Fibroblast of villous mesenchyme (primary cell): ENCODE results near the gene ZFYVE1. TPM values are rescaled to one million over a fixed set of nuclear protein-coding genes. Genes with fewer than 3 reads are reported as not detected.

Experiments used
- DNase-seq: peaks from one replicate; pipeline ENCODE4 v3.0.0-alpha.2; 2010; ENCODE audit warnings: low read depth
- H3K4me3 ChIP-seq: 2 replicates; pipeline ENCODE4 v1.5.1; 2011; ENCODE audit warnings: low read depth, mild to moderate bottlenecking, low read length
- total RNA-seq: library from RNA; depleted of rRNA; stranded (reverse); fragments of >200 nt; gene quantifications from 2 replicates; pipeline ENCODE4 v1.2.3, GENCODE V29; 2012
- TF ChIP-seq, protein P1 (sequence below): IDR thresholded peaks from 2 replicates; pipeline ENCODE4 v1.5.1; 2012; ENCODE audit warnings: low read depth, mild to moderate bottlenecking, low read length; ENCODE audit not compliant: insufficient read depth

The ZFYVE1 gene
- total RNA-seq, 1 donor, result 21.6 TPM

DNA sequence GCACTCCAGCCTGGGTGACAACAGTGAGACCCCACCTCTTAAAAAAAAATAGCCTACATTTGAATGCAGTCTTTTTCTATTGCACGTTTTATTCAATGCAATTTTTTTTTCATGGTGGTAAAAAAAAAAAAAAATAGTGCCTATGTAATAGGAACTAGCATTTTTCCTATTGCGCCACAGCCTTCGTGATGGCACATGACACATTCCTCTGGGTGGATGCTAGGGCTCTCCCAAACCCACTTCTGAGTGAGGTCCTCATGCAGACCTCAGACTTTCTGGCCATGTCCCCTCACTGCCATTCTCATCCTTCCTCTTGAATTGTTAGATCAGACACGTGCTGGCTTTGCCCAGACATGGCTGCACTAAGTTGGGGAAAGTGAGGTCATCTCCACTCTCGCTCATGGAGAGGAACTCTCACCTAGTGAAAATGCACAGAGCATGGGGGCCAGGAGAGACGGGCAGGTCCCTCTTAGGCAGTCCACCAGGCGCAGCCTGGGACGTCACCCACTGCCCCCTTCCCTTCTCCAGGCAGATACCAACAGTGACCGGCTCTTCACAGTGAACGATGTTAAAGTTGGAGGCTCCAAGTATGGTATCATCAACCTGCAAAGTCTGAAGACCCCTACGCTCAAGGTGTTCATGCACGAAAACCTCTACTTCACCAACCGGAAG, 81.4 kb downstream of the ZFYVE1 start:
- DNase-seq, result no peak
- TF ChIP-seq, protein P1, sequence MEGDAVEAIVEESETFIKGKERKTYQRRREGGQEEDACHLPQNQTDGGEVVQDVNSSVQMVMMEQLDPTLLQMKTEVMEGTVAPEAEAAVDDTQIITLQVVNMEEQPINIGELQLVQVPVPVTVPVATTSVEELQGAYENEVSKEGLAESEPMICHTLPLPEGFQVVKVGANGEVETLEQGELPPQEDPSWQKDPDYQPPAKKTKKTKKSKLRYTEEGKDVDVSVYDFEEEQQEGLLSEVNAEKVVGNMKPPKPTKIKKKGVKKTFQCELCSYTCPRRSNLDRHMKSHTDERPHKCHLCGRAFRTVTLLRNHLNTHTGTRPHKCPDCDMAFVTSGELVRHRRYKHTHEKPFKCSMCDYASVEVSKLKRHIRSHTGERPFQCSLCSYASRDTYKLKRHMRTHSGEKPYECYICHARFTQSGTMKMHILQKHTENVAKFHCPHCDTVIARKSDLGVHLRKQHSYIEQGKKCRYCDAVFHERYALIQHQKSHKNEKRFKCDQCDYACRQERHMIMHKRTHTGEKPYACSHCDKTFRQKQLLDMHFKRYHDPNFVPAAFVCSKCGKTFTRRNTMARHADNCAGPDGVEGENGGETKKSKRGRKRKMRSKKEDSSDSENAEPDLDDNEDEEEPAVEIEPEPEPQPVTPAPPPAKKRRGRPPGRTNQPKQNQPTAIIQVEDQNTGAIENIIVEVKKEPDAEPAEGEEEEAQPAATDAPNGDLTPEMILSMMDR, result no peak
- H3K4me3 ChIP-seq, result no peak overlapping the region

DNA sequence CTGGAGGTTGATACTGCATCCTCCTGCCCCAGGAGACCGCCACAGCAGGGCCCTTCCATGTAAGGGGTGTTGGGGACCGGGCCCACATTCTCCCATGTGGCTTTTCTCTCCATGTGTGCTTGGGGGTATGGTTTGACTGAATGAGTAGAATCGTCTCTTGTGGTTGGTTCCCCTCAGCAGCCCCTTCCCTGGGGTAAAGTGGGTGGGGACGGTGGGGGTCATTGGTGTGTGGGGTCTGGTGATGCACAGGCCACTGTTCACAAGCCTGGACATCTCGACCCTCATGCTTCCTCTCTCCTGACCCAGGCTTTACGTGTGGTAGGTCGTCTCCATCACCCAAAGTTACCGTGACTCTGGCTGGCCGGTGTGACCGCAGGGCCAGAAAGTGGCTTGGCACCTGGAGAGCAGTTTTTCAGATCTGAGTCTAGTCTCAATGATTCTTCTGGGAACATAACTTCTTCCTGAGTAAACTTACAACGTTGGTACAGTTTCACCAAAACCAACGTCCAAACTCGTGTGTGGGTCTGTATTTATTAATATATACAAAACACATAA, 83.0 kb downstream of the ZFYVE1 start:
- no peak overlapping the region for H3K4me3 ChIP-seq
- DNase-seq, result no peak
- TF ChIP-seq, protein P1, result no peak

DNA sequence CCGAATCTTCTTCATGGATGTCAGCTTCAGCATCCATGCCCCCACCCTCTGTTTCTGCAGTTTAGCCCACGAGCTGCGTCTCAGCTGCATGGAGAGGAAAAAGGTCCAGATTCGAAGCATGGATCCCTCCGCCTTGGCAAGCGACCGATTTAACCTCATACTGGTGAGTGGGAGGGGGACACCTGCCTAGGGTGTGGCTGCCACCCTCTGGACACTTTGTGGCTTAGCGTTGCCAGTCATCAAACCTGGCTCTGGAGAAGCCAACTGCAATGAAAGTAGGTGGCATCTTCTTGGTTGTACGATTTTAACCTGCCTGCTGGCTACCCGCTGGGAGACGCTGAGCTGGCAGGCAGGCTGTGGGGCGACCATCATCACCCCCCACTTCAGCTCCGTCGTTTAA, 84.0 kb downstream of the ZFYVE1 start:
- TF ChIP-seq, protein P1, result no peak
- H3K4me3 ChIP-seq, result no peak overlapping the region
- DNase-seq, result no peak

DNA sequence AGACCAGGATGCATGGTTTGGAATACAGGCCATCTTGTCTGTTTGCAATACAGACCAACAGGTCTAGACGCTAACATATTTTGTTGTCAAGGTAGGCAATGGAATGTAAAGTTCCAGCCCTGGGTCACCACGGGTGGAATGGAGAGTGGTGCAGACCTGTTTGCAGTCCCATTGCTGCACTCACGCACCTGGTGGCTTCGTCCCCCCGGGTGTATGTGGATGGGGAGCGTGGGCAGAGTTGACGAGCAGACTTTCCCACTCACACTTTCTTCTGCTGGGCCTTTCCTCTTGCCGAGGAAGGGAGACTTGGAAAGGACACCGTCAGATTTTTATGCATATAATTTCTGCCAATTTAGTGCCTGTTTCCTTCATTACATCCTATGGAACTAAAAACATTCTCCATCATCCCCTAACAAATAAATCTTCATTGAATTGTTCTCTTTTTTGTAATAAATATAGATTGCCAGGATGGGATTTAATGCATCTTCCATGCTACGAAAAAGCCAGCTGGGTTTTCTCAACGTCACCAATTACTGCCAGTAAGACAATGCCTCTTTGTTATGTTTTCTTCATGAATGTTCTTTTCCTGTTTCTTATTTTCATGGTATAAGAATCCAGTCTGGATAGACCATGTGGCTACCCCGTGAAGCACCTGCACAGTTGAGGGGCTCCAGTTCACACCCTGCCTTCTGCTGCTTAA, 85.5 kb downstream of the ZFYVE1 start:
- TF ChIP-seq, protein P1, result no peak
- no peak overlapping the region for H3K4me3 ChIP-seq
- no peak for DNase-seq

DNA sequence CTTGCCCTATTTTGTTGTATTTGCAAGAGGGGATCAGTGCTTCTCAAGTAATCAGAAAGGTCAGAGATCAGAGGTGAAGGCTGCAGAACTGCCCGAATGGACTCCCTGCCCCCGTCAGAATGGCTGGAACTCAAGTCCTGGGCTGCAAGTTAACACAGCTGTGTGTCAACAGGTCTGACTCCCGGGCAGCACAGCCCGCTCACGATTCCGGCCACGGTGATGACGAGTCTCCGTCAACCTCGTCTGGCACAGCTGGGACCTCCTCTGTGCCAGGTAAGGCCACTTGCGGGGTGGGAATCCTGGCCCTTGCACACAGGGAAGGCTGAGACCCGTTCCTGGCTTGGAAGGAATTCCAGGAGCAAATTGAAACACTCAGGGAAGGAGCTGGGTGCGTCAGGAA, 87.3 kb downstream of the ZFYVE1 start:
- DNase-seq, result no peak
- H3K4me3 ChIP-seq, result no peak overlapping the region
- TF ChIP-seq, protein P1, result no peak

DNA sequence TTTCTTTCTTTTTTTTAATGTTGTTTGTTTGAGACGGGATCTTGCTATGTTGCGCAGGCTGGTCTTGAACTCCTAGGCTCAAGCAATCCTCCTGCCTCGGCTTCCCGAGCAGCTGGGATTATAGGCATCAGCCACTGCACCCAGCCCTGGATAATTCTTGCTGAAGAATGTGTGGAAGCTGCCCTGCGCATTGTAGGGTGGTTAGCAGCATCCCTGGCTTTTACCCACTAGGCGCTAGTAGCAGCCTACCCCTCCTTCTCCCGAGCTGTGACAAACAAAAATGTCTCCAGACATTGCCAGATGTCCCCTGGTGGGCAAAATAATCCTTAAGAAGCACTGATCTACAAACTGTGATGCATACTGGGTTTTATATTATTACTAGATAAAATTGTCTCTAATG, 94.0 kb downstream of the ZFYVE1 start:
- TF ChIP-seq, protein P1, result no peak
- no peak for DNase-seq
- no peak overlapping the region for H3K4me3 ChIP-seq
